WTC11 (cell line): ENCODE data around the gene CCDC57. TPM values are rescaled to one million over a fixed set of nuclear protein-coding genes. Genes with fewer than 3 reads are reported as not detected.

Experiments used
- ATAC-seq: fragments of 200-7000 bp; cut with Tn5 transposase; 2 replicates; pipeline ENCODE4 v1.10.0; 2021; ENCODE audit warnings: mild to moderate bottlenecking, moderate library complexity
- CTCF ChIA-PET: fragments of 300-600 bp; sonication (Branson Sonifier 250); formaldehyde crosslinking; loops from one replicate; lab custom pipeline; 2021; ENCODE audit warnings: antibody characterized with exemption; lab: Charles Lee
- POLR2A ChIA-PET: fragments of 350-600 bp; sonication (Branson Sonifier 250); formaldehyde crosslinking; loops from one replicate; lab custom pipeline; 2021; ENCODE audit warnings: antibody characterized with exemption; lab: Charles Lee
- DNase-seq: peaks from one replicate; pipeline ENCODE4 v3.0.0; 2021; ENCODE audit warnings: low spot score
- H3K27ac Mint-ChIP-seq: 2 replicates; pipeline ENCODE4 v1.8.0; 2021; ENCODE audit warnings: mixed read lengths
- H3K27me3 Mint-ChIP-seq: 2 replicates; pipeline ENCODE4 v1.8.0; 2021; ENCODE audit warnings: low read depth, mild to moderate bottlenecking, moderate library complexity, mixed read lengths
- H3K36me3 Mint-ChIP-seq: 2 replicates; pipeline ENCODE4 v1.8.0; 2021; ENCODE audit warnings: mixed read lengths
- H3K4me1 Mint-ChIP-seq: 2 replicates; pipeline ENCODE4 v1.8.0; 2022; ENCODE audit warnings: mixed read lengths
- H3K4me3 Mint-ChIP-seq: 2 replicates; pipeline ENCODE4 v1.8.0; 2021; ENCODE audit warnings: mild to moderate bottlenecking, moderate library complexity, mixed read lengths
- H3K9me3 Mint-ChIP-seq: 2 replicates; pipeline ENCODE4 v1.8.0; 2021; ENCODE audit warnings: mixed read lengths
- ATF1 ChIP-seq: sonication (generic); formaldehyde crosslinking; IDR thresholded peaks from 2 replicates; pipeline ENCODE4 v1.8.1; 2023; ENCODE audit warnings: mild to moderate bottlenecking, moderate library complexity, missing genetic modification reagents
- ETV6 ChIP-seq: sonication (generic); formaldehyde crosslinking; IDR thresholded peaks from 2 replicates; pipeline ENCODE4 v1.8.1; 2022; ENCODE audit warnings: mild to moderate bottlenecking, missing genetic modification reagents
- MAX ChIP-seq: sonication (generic); formaldehyde crosslinking; IDR thresholded peaks from 2 replicates; pipeline ENCODE4 v1.8.0; 2022; ENCODE audit warnings: mild to moderate bottlenecking, missing genetic modification reagents
- MYBL2 ChIP-seq: sonication (generic); formaldehyde crosslinking; IDR thresholded peaks from 2 replicates; pipeline ENCODE4 v1.8.1; 2023; ENCODE audit warnings: mild to moderate bottlenecking, moderate library complexity, missing genetic modification reagents
- PREB ChIP-seq: sonication (generic); formaldehyde crosslinking; IDR thresholded peaks from 2 replicates; pipeline ENCODE4 v1.8.1; 2022; ENCODE audit warnings: mild to moderate bottlenecking, missing genetic modification reagents, moderate library complexity, borderline replicate concordance
- TEAD1 ChIP-seq: sonication (generic); formaldehyde crosslinking; IDR thresholded peaks from 2 replicates; pipeline ENCODE4 v1.8.0; 2022; ENCODE audit warnings: mild to moderate bottlenecking, missing genetic modification reagents
- ZNF317 ChIP-seq: sonication (generic); formaldehyde crosslinking; IDR thresholded peaks from 2 replicates; pipeline ENCODE4 v1.8.1; 2023; ENCODE audit warnings: low read depth, mild to moderate bottlenecking, moderate library complexity, missing genetic modification reagents, borderline replicate concordance
- ZNF512 ChIP-seq: sonication (generic); formaldehyde crosslinking; IDR thresholded peaks from 2 replicates; pipeline ENCODE4 v1.8.1; 2022; ENCODE audit warnings: missing genetic modification reagents, borderline replicate concordance
- total RNA-seq: library from RNA; stranded (reverse); gene quantifications from 3 replicates; pipeline ENCODE4 v1.2.3, GENCODE V29; 2021

Gene CCDC57
- total RNA-seq, 1 experiment from 2014 or later, result 20.0 TPM

GRCh38 chr17:82056729-82057621, 155.7 kb downstream of the CCDC57 start:
- ATAC-seq (no peak), DNase-seq (no peak)
- CTCF ChIA-PET, result interaction anchor here (1.0 to 2.9 kb wide), 2 partner anchors 19 to 26 kb away, joined by 3 to 11 read pairs; partner anchors contain the start of gene DCXR
- Mint-ChIP-seq H3K4me1 (no peaks in the 10 kb centered on the region), H3K4me3 (no peak overlapping the region)
- TF ChIP-seq MYBL2 (CRISPR knock-in tag) (no peak), ZNF512 (CRISPR knock-in tag) (no peak), TEAD1 (no peak), ETV6 (no peak)
- TF ChIP-seq, all 79 proteins: peak for 0
- no peaks in the 10 kb centered on the region for H3K27me3 Mint-ChIP-seq
- peaks cover 8% of the 10 kb centered on the region; the same call in 1 of the 2 replicates for H3K36me3 Mint-ChIP-seq
- POLR2A ChIA-PET, result no interaction called here
- no peaks in the 10 kb centered on the region for H3K9me3 Mint-ChIP-seq
- H3K27ac Mint-ChIP-seq, result no peak overlapping the region

- no peak for TF ChIP-seq MYBL2 (CRISPR knock-in tag)
- no peak for TF ChIP-seq ZNF317
- TF ChIP-seq PREB (CRISPR knock-in tag), result peak; percentile 29; the same call in 1 of the 2 replicates
- H3K27me3 Mint-ChIP-seq, result no peaks in the 10 kb centered on the region
- no peak overlapping the region for H3K27ac Mint-ChIP-seq
- no peak for ATAC-seq
- ChIA-PET CTCF (interaction anchor here (1.0 to 2.9 kb wide), 2 partner anchors 19 to 26 kb away, joined by 3 to 11 read pairs; partner anchors contain the start of gene DCXR), POLR2A (no interaction called here)
- no peaks in the 10 kb centered on the region for H3K9me3 Mint-ChIP-seq
- DNase-seq, result no peak
- H3K4me3 Mint-ChIP-seq, result no peak overlapping the region
- no peaks in the 10 kb centered on the region for H3K4me1 Mint-ChIP-seq
- H3K36me3 Mint-ChIP-seq, result peaks cover 8% of the 10 kb centered on the region; the same call in 1 of the 2 replicates
These were observed 156.5 kb downstream of the CCDC57 start for GRCh38 chr17:82055965-82056728.

- POLR2A ChIA-PET, result no interaction called here
These were observed 157.3 kb downstream of the CCDC57 start for GRCh38 chr17:82055023-82055964.

GRCh38 chr17:82054351-82055022, 158.2 kb downstream of the CCDC57 start:
- Mint-ChIP-seq H3K27ac (no peak overlapping the region), H3K27me3 (no peaks in the 10 kb centered on the region), H3K9me3 (no peaks in the 10 kb centered on the region), H3K4me1 (peaks cover 4% of the 10 kb centered on the region), H3K36me3 (peaks cover 5% of the 10 kb centered on the region; the same call in 1 of the 2 replicates), H3K4me3 (no peak overlapping the region)
- ATAC-seq (no peak), DNase-seq (no peak)
- CTCF ChIA-PET, result interaction anchor here (5.8 kb wide), 1 partner anchor 24 kb away, joined by 31 read pairs; the partner anchor contains the start of gene RAC3
- no peak for TF ChIP-seq ZNF317
- POLR2A ChIA-PET, result interaction anchor here (0.5 to 1.6 kb wide), 2 partner anchors 17 to 323 kb away, joined by 3 to 5 read pairs; partner anchors contain the start of gene DCXR

More at GRCh38 chr17:82055023-82055964, 157.3 kb downstream of the CCDC57 start:
- Mint-ChIP-seq H3K4me3 (no peak overlapping the region), H3K27me3 (no peaks in the 10 kb centered on the region), H3K9me3 (no peaks in the 10 kb centered on the region), H3K4me1 (peaks cover 4% of the 10 kb centered on the region), H3K27ac (no peak overlapping the region), H3K36me3 (peaks cover 8% of the 10 kb centered on the region; the same call in 1 of the 2 replicates)
- no peak for DNase-seq
- 0 out of 2 replicates have a peak, but pooled peaks have one; percentile 30 for TF ChIP-seq ATF1 (CRISPR knock-in tag)
- no peak for TF ChIP-seq MAX (CRISPR knock-in tag)
- CTCF ChIA-PET, result interaction anchor here (2.9 to 5.8 kb wide), 2 partner anchors 18 to 25 kb away, joined by 11 to 31 read pairs; partner anchors contain the start of genes DCXR and RAC3
- ATAC-seq, result no peak
